ENCODE results near the gene ERMAP. TPM values are rescaled to one million over a fixed set of nuclear protein-coding genes. Genes with fewer than 3 reads are reported as not detected.

Gene ERMAP
- total RNA-seq, 1 donor from 2014 or later: 5.3 TPM

DNA sequence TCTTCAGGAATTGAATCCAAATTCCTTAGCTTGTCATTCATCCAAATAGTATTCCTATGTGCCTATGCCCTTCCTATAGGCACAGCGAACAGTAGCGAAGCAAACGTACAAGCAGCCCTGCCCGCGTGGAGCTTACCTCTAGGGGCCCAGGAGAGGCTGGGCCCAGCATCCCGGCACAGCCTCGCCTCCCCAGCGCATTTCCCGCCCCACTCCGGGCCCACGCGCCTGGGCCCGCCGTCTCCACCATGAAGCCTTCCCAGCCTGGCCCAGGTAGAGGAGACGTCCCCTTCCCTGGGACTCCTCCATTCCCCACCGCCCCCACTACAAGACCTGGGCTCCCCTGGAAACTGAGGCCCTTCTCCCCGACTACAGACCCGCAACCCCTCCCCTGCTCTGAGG, 32.4 kb upstream of the ERMAP start:
- DNase-seq (ENCODE audit: low read depth) (no peak), FAIRE-seq (no peak)
- TF ChIP-seq, protein P1, sequence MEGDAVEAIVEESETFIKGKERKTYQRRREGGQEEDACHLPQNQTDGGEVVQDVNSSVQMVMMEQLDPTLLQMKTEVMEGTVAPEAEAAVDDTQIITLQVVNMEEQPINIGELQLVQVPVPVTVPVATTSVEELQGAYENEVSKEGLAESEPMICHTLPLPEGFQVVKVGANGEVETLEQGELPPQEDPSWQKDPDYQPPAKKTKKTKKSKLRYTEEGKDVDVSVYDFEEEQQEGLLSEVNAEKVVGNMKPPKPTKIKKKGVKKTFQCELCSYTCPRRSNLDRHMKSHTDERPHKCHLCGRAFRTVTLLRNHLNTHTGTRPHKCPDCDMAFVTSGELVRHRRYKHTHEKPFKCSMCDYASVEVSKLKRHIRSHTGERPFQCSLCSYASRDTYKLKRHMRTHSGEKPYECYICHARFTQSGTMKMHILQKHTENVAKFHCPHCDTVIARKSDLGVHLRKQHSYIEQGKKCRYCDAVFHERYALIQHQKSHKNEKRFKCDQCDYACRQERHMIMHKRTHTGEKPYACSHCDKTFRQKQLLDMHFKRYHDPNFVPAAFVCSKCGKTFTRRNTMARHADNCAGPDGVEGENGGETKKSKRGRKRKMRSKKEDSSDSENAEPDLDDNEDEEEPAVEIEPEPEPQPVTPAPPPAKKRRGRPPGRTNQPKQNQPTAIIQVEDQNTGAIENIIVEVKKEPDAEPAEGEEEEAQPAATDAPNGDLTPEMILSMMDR (IDR thresholded peaks at IDR 0.05; ENCODE audit: insufficient read depth, low read length, severe bottlenecking): no peak
- Histone ChIP-seq H3K36me3 (ENCODE audit: control insufficient read depth, insufficient read depth, low read length) (no peaks in the 10 kb centered on the region), H3K4me3 (ENCODE audit: low read depth, low read length) (no peak overlapping the region), H3K27me3 (ENCODE audit: control insufficient read depth, insufficient read depth, low read length) (no peaks in the 10 kb centered on the region)

DNA sequence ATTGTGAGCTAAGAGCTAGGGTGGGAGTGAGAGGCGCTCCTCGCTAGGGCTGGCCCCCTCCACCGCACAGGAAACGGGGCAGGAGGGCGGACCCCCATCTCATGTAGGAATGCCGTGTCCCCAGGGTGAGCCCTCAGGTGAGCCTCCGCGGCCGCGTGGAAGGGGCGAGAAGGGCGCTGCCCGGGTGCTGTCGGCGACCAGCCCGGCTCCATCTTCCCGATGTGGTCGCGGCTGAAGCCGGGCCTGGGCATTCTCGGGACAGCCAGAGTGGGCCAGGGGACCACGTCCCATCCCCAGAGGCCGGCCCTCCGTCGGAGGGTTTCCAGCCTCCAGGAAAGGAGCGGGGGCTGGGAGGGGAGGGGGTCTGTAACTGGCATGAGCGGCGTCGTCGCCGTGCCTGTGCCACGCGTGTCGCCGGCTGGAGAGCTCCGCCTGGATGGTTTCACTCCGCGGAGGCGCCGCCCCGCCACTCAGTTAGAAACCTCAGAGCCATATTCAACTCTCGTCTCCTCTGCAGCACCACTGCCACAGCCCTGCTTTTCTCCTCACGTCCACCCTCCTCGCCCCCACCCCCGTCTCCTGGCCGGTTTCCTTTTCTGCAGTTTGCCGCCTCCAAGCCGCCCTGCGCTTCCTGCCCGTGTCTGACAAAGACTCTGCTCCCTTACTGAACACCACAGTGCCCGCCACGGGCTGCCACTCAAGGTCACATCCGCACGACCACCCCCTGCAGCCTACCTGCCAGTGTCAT, 31.8 kb upstream of the ERMAP start, which contains the start of gene TMEM269:
Gene TMEM269, plus strand, starts transcription at position 46 of the 748 bp plus-strand sequence. CDS start 4,903 bp downstream, outside the sequence.
- TF ChIP-seq, protein P1 (IDR thresholded peaks at IDR 0.05; ENCODE audit: insufficient read depth, low read length, severe bottlenecking): no peak
- Histone ChIP-seq H3K36me3 (ENCODE audit: control insufficient read depth, insufficient read depth, low read length) (no peaks in the 10 kb centered on the region), H3K4me3 (ENCODE audit: low read depth, low read length) (peak within 1 kb of the TSS; percentile 21), H3K27me3 (ENCODE audit: control insufficient read depth, insufficient read depth, low read length) (no peaks in the 10 kb centered on the region)
- FAIRE-seq: no peak
- DNase-seq (ENCODE audit: low read depth): no peak

DNA sequence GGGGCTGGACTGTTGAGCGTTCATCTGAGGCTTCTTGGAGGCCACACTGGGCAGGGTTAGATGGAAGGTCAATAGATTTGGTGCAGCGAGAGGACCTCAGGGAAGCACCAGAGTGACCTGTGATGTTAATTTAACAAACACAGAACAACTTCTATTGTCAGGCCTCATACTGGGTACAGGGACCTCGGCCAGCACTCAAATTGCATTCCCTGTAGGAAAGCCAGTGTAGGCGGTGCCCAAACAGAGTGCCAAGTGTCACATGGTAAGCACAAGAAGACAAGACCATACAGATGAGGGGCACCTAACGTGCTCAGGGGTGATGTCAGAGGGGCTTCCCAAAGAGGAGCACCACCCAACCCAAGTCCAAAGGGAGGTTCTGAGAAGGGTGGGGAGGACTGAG, 30.8 kb upstream of the ERMAP start:
- TF ChIP-seq, protein P1 (IDR thresholded peaks at IDR 0.05; ENCODE audit: insufficient read depth, low read length, severe bottlenecking): no peak
- DNase-seq (ENCODE audit: low read depth) (no peak), FAIRE-seq (no peak)
- Histone ChIP-seq H3K27me3 (ENCODE audit: control insufficient read depth, insufficient read depth, low read length) (no peaks in the 10 kb centered on the region), H3K36me3 (ENCODE audit: control insufficient read depth, insufficient read depth, low read length) (no peaks in the 10 kb centered on the region), H3K4me3 (ENCODE audit: low read depth, low read length) (no peak overlapping the region)

DNA sequence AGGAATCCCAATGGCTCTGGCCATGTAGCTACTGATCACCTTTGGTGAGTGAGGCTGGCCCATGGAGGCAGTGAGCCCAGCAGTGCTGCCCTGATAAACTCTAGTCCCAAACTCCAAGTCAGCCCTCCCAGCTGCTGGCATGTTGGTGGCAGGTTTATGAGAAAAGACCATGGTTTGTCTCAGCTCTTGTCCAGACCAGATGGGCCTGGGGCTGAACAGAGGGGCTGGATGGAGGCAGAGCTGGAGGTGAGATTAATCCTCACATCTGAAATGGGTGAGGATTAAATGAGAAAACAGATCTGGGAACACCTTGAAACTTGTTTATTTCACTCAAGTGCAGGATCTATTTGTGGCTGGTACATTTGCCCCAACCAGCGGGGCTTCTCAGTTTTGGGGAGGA, 28.9 kb upstream of the ERMAP start:
- TF ChIP-seq, protein P1 (IDR thresholded peaks at IDR 0.05; ENCODE audit: insufficient read depth, low read length, severe bottlenecking): no peak
- FAIRE-seq (no peak), DNase-seq (ENCODE audit: low read depth) (no peak)
- H3K36me3 ChIP-seq (ENCODE audit: control insufficient read depth, insufficient read depth, low read length): no peaks in the 10 kb centered on the region
- H3K4me3 ChIP-seq (ENCODE audit: low read depth, low read length): no peak overlapping the region
- no peaks in the 10 kb centered on the region for H3K27me3 ChIP-seq (ENCODE audit: control insufficient read depth, insufficient read depth, low read length)

DNA sequence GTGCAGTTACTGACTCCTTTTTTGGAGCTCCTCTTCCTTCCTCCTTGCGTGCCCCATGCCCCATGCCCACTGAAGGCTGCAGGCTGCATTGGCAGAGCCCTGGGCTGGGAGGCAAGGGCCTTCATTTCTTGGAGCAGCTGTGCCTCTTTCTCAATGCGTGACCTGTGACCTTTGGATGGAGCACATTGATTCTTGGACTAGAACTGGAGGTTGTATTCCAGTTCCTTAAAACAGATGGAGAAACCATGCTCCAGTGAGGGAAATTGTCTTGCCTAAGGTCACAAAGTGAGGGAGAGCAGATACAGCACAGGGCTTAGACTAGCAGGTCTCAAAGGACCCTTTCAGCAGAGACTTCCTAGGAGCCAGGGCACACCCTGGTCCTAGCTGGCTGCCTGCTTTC, 23.1 kb upstream of the ERMAP start:
- Histone ChIP-seq H3K4me3 (ENCODE audit: low read depth, low read length) (no peak overlapping the region), H3K27me3 (ENCODE audit: control insufficient read depth, insufficient read depth, low read length) (no peaks in the 10 kb centered on the region), H3K36me3 (ENCODE audit: control insufficient read depth, insufficient read depth, low read length) (no peaks in the 10 kb centered on the region)
- no peak for DNase-seq (ENCODE audit: low read depth)
- FAIRE-seq: no peak
- TF ChIP-seq, protein P1 (IDR thresholded peaks at IDR 0.05; ENCODE audit: insufficient read depth, low read length, severe bottlenecking): no peak

DNA sequence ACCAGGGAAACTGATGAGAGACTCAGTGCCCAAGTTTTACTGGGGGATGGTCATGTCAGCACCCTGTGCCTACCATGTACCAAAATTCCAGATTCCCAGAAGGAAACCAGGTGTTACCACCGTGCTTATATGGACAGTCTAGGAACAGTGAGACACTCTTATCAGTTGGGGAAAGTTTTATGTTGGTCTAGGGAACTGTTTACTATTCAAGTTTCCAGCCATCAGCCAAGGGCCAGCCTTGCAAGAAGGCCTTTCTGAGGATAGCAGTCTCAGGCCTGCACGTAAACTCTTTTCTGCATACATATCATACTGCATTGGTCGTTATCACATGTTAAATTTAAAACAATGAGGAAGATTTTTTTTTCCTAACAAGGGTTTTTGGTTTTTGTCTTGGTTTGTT, 19.5 kb upstream of the ERMAP start:
- no peaks in the 10 kb centered on the region for H3K36me3 ChIP-seq (ENCODE audit: control insufficient read depth, insufficient read depth, low read length)
- FAIRE-seq: no peak
- no peak for DNase-seq (ENCODE audit: low read depth)
- TF ChIP-seq, protein P1 (IDR thresholded peaks at IDR 0.05; ENCODE audit: insufficient read depth, low read length, severe bottlenecking): no peak
- no peaks in the 10 kb centered on the region for H3K27me3 ChIP-seq (ENCODE audit: control insufficient read depth, insufficient read depth, low read length)
- no peak overlapping the region for H3K4me3 ChIP-seq (ENCODE audit: low read depth, low read length)
